Measurements from ENCODE around the gene SMAD4. TPM values are rescaled to one million over a fixed set of nuclear protein-coding genes. Genes with fewer than 3 reads are reported as not detected.

SMAD4 gene
- total and polyA plus RNA-seq, 2 of the 13 experiments (the other 11 are each of a cell fraction or from before 2014, with no cell fraction given), result 70.2 to 72.0 TPM

DNA sequence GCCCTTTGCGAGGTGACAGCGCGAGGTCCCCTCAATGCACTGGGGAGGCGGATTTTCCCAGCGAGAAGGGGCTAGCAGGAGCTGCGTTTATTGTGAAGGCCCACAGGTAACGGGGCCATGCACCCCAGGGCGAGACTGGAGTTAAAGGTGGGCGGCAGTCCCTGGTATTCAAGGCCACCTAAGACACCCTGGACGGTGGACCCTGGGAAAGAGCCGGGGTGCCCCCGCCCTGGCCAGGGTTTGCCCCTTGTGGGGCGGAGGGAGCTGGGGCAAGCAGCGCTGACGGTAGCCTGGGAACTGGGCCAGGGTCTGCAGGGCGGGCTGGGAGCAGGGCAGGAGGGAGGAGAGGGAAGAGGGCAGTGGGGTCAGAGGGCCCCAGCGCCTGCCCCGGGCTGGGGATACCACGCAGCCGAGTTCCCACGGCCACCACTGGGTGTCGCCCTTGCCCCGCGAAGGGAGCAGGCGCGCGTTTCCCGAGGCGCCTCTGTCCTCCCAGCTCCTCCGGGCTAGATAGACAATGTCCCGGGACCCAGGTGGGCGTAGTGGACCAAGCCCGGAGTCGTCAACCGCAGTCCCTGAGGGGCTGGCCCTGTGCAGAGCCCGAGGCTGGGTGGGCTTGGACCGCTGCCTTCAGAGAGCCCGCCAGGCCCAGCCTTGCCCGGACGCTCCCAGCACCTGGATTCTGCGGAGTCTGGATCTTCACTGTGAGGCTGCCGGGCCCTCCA lies 80.2 kb downstream of the SMAD4 start:
- ChIA-PET CTCF (ENCODE audit: low intra/inter-chr PET ratio, low total read pairs) (interaction anchor here (1.3 to 1.8 kb wide), 3 partner anchors 167 to 1178 kb away, joined by 3 to 8 read pairs (median 8); no protein-coding TSS in a partner anchor), POLR2A (no interaction called here)
- peaks cover 10% of the 10 kb centered on the region for H3K4me1 ChIP-seq (ENCODE audit: insufficient read depth, low read length)
- H4K20me1 ChIP-seq (ENCODE audit: insufficient read depth, low read length), result no peaks in the 10 kb centered on the region
- H3K9me3 ChIP-seq (ENCODE audit: low read length), result no peaks in the 10 kb centered on the region
- H2AFZ ChIP-seq (ENCODE audit: low read length), result no peak overlapping the region
- BruUV-seq (replicated peaks), result no TSS peak
- DNase-seq (ENCODE audit: low spot score), result peak; percentile 15
- peak; percentile 99 for ATAC-seq
- in situ Hi-C loops (cut with HindIII; ENCODE audit: extremely low pct_ligation_motif_present, low pct_unique_long_range_greater_than_20kb) (loop anchor here (25.0 kb wide), 3 partner anchors 552 to 1577 kb away; no protein-coding TSS in a partner anchor), intact Hi-C loops (cut with micrococcal nuclease; ENCODE audit: unreplicated experiment) (loop anchor here (2.0 to 5.0 kb wide), 3 partner anchors 275 to 1177 kb away; no protein-coding TSS in a partner anchor)
- peak overlapping the region in 1 of 3 experiments; percentile 61; a peak in 2 of 6 replicates for H3K4me3 ChIP-seq (replicated peaks in 1 of 3; ENCODE audit: insufficient read depth in 1 of 3, low read depth in 2 of 3, low read length in 3 of 3)
- FAIRE-seq, result peak; percentile 12
- no peaks in the 10 kb centered on the region for H3K27me3 ChIP-seq (ENCODE audit: control insufficient read depth in 1 of 2, insufficient read depth in 2 of 2, low read length in 2 of 2)
- H3K9ac ChIP-seq (ENCODE audit: insufficient read depth, low read depth, low read length), result no peak overlapping the region
- H3K27ac ChIP-seq (ENCODE audit: extremely low read length, insufficient read depth, low read length), result no peak overlapping the region
- WGBS (ENCODE audit: low lambda C conversion rate), result 15% methylated on average over 13 of the region's 42 CpGs
- H3K36me3 ChIP-seq (replicated peaks in 1 of 2; ENCODE audit: control insufficient read depth in 1 of 2, insufficient read depth in 2 of 2, low read length in 2 of 2), result no peaks in the 10 kb centered on the region
- peak overlapping the region; percentile 75 for H3K4me2 ChIP-seq (ENCODE audit: low read depth, low read length)
- H3K79me2 ChIP-seq (ENCODE audit: insufficient read depth, low read length), result no peaks in the 10 kb centered on the region
- TF ChIP-seq, protein P1, sequence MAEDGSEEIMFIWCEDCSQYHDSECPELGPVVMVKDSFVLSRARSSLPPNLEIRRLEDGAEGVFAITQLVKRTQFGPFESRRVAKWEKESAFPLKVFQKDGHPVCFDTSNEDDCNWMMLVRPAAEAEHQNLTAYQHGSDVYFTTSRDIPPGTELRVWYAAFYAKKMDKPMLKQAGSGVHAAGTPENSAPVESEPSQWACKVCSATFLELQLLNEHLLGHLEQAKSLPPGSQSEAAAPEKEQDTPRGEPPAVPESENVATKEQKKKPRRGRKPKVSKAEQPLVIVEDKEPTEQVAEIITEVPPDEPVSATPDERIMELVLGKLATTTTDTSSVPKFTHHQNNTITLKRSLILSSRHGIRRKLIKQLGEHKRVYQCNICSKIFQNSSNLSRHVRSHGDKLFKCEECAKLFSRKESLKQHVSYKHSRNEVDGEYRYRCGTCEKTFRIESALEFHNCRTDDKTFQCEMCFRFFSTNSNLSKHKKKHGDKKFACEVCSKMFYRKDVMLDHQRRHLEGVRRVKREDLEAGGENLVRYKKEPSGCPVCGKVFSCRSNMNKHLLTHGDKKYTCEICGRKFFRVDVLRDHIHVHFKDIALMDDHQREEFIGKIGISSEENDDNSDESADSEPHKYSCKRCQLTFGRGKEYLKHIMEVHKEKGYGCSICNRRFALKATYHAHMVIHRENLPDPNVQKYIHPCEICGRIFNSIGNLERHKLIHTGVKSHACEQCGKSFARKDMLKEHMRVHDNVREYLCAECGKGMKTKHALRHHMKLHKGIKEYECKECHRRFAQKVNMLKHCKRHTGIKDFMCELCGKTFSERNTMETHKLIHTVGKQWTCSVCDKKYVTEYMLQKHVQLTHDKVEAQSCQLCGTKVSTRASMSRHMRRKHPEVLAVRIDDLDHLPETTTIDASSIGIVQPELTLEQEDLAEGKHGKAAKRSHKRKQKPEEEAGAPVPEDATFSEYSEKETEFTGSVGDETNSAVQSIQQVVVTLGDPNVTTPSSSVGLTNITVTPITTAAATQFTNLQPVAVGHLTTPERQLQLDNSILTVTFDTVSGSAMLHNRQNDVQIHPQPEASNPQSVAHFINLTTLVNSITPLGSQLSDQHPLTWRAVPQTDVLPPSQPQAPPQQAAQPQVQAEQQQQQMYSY (CRISPR knock-in tag; IDR thresholded peaks at IDR 0.05), result no peak
- 0 out of 2 replicates have a peak, but pooled peaks have one; percentile 56 for TF ChIP-seq ZSCAN21 (CRISPR knock-in tag; IDR thresholded peaks at IDR 0.05; ENCODE audit: borderline replicate concordance)
- TF ChIP-seq ZNF782 (CRISPR knock-in tag; IDR thresholded peaks at IDR 0.05; ENCODE audit: borderline replicate concordance), result 0 out of 2 replicates have a peak, but pooled peaks have one; percentile 37
- TF ChIP-seq BCL6 (CRISPR knock-in tag; IDR thresholded peaks at IDR 0.05), result 0 out of 2 replicates have a peak, but pooled peaks have one; percentile 9
- 0 out of 2 replicates have a peak, but pooled peaks have one; percentile 46 for TF ChIP-seq ERF (CRISPR knock-in tag; IDR thresholded peaks at IDR 0.05)
- TF ChIP-seq ZNF407 (CRISPR knock-in tag; IDR thresholded peaks at IDR 0.05; ENCODE audit: not compliant biosample characterization), result no peak
- peak; percentile 50; the same call in 1 of the 2 replicates for TF ChIP-seq SMC3 (IDR thresholded peaks at IDR 0.05; ENCODE audit: low read length)
- TF ChIP-seq ZNF670 (CRISPR knock-in tag; IDR thresholded peaks at IDR 0.05; ENCODE audit: borderline replicate concordance), result no peak
